SK-N-SH (cell line): ENCODE measurements around the gene ANKDD1A. TPM values are rescaled to one million over a fixed set of nuclear protein-coding genes. Genes with fewer than 3 reads are reported as not detected.

Experiments
- CTCF ChIA-PET: fragments of 300-600, 350-600 bp; formaldehyde crosslinking; extraction: SDS; loops from one replicate; lab custom pipeline; 2021; lab: Yijun Ruan, JAX
- POLR2A ChIA-PET: fragments of 350-600 bp; sonication (Branson Sonifier 250); formaldehyde crosslinking; extraction: SDS; loops from one replicate; lab custom pipeline; 2020; ENCODE audit warnings: antibody characterized with exemption, inconsistent platforms; lab: Yijun Ruan, JAX
- DNase-seq: peaks from one replicate; pipeline ENCODE4 v3.0.0; 2012
- H2AFZ ChIP-seq: fragments of 200-600 bp; sonication (generic); 2 replicates; pipeline ENCODE4 v1.8.1; 2016; ENCODE audit warnings: antibody characterized with exemption, mild to moderate bottlenecking, low read depth
- H3F3A ChIP-seq: fragments of 200-600 bp; sonication (generic); replicated peaks from 2 replicates; pipeline ENCODE3; 2016; ENCODE audit warnings: antibody characterized with exemption, mild to moderate bottlenecking; ENCODE audit not compliant: insufficient read depth
- H3K27ac ChIP-seq, 2 experiments: fragments of 200-500 bp in 1 of 2; fragments of 200-600 bp in 1 of 2; sonication (Bioruptor generic) in 1 of 2; sonication (generic), shearing (Covaris generic) in 1 of 2; 2 replicates each; pipeline versions ENCODE4 v1.5.1 to v1.6.1; 2014 to 2016; ENCODE audit warnings: low read depth in 2 of 2, inconsistent platforms in 1 of 2, low read length in 1 of 2, mild to moderate bottlenecking in 1 of 2, mixed read lengths in 1 of 2
- H3K27me3 ChIP-seq: fragments of 200-600 bp; sonication (generic), shearing (Covaris generic); 2 replicates; pipeline ENCODE4 v1.6.1; 2016; ENCODE audit warnings: mixed run types; ENCODE audit not compliant: insufficient read depth
- H3K36me3 ChIP-seq, 2 experiments: fragments of 200-500 bp in 1 of 2; fragments of 200-600 bp in 1 of 2; sonication (Bioruptor generic) in 1 of 2; sonication (generic) in 1 of 2; replicated peaks in 1 of 2; 2 replicates each; pipeline versions ENCODE3 to v1.5.1; 2014 to 2016; ENCODE audit warnings: low read length in 1 of 2, mild to moderate bottlenecking in 1 of 2; ENCODE audit not compliant: insufficient read depth in 2 of 2, control insufficient read depth in 1 of 2
- H3K4me1 ChIP-seq, 2 experiments: fragments of 200-500 bp in 1 of 2; fragments of 200-600 bp in 1 of 2; sonication (Bioruptor generic) in 1 of 2; sonication (generic), shearing (Covaris generic) in 1 of 2; 2 replicates each; pipeline versions ENCODE4 v1.5.1 to v1.6.1; 2014 to 2016; ENCODE audit warnings: low read depth in 1 of 2, low read length in 1 of 2, mixed run types in 1 of 2; ENCODE audit not compliant: insufficient read depth in 2 of 2, control insufficient read depth in 1 of 2
- H3K4me2 ChIP-seq: fragments of 200-600 bp; sonication (generic), shearing (Covaris generic); 2 replicates; pipeline ENCODE4 v1.6.1; 2017; ENCODE audit warnings: mixed run types
- H3K4me3 ChIP-seq, 2 experiments: fragments of 200-500 bp in 1 of 2; fragments of 200-600 bp in 1 of 2; sonication (Bioruptor generic) in 1 of 2; sonication (generic), shearing (Covaris generic) in 1 of 2; 2 replicates each; pipeline versions ENCODE4 v1.5.1 to v1.8.1; 2014 to 2016; ENCODE audit warnings: low read depth in 2 of 2, inconsistent platforms in 1 of 2, low read length in 1 of 2, mild to moderate bottlenecking in 1 of 2, mixed read lengths in 1 of 2, moderate library complexity in 1 of 2
- H3K79me2 ChIP-seq: fragments of 200-600 bp; sonication (generic); 2 replicates; pipeline ENCODE4 v1.8.1; 2017; ENCODE audit warnings: mild to moderate bottlenecking; ENCODE audit not compliant: insufficient read depth
- H3K9ac ChIP-seq: fragments of 200-600 bp; sonication (generic); 2 replicates; pipeline ENCODE4 v1.6.1; 2017; ENCODE audit warnings: mixed run types
- H3K9me2 ChIP-seq: fragments of 200-600 bp; sonication (generic); 2 replicates; pipeline ENCODE4 v1.6.1; 2017; ENCODE audit warnings: mixed run types
- H3K9me3 ChIP-seq: fragments of 200-600 bp; sonication (generic); 2 replicates; pipeline ENCODE4 v1.6.1; 2017; ENCODE audit warnings: mixed run types, mild to moderate bottlenecking, moderate library complexity
- H4K20me1 ChIP-seq: fragments of 200-600 bp; sonication (generic); 2 replicates; pipeline ENCODE4 v1.6.1; 2017; ENCODE audit warnings: mild to moderate bottlenecking, mixed run types; ENCODE audit not compliant: insufficient read depth
- CTCF ChIP-seq: fragments of 200-600 bp; sonication (generic); IDR thresholded peaks from 2 replicates; pipeline ENCODE4 v1.6.1; 2017; ENCODE audit warnings: antibody characterized with exemption, mild to moderate bottlenecking, moderate library complexity
- ELF1 ChIP-seq: IDR thresholded peaks from 2 replicates; pipeline ENCODE4 v1.4.0; 2012
- EP300 ChIP-seq, 2 experiments: IDR thresholded peaks; 2 replicates each; pipeline versions ENCODE4 v1.4.0 to v1.6.1; 2012; ENCODE audit warnings: borderline replicate concordance in 1 of 2, low read depth in 1 of 2, low read length in 1 of 2
- EZH2phosphoT487 ChIP-seq: fragments of 200-600 bp; sonication (generic); IDR thresholded peaks from 2 replicates; pipeline ENCODE4 v1.6.1; 2017; ENCODE audit warnings: low read depth, mixed run types, mild to moderate bottlenecking, antibody characterized with exemption, moderate library complexity, borderline replicate concordance
- FOXJ3 ChIP-seq: sonication (generic); formaldehyde crosslinking; IDR thresholded peaks from 2 replicates; pipeline ENCODE4 v1.5.1; 2020; ENCODE audit warnings: mild to moderate bottlenecking, missing genetic modification reagents
- FOXM1 ChIP-seq: IDR thresholded peaks from 2 replicates; pipeline ENCODE4 v1.4.0; 2012; ENCODE audit warnings: low read depth, mild to moderate bottlenecking
- GABPA ChIP-seq: IDR thresholded peaks from 2 replicates; pipeline ENCODE4 v1.4.0; 2012; ENCODE audit warnings: low read depth, mild to moderate bottlenecking
- JUND ChIP-seq: IDR thresholded peaks from 2 replicates; pipeline ENCODE4 v1.4.0; 2012
- MAX ChIP-seq: IDR thresholded peaks from 2 replicates; pipeline ENCODE4 v1.4.0; 2012; ENCODE audit warnings: low read depth
- MEF2A ChIP-seq: IDR thresholded peaks from 2 replicates; pipeline ENCODE4 v1.4.0; 2012; ENCODE audit warnings: low read depth, borderline replicate concordance
- MXI1 ChIP-seq: IDR thresholded peaks from 2 replicates; pipeline ENCODE4 v1.6.1; 2012; ENCODE audit warnings: mild to moderate bottlenecking, low read depth, low read length, improper control_type of control experiment
- NFIC ChIP-seq: IDR thresholded peaks from 2 replicates; pipeline ENCODE4 v1.4.0; 2012; ENCODE audit warnings: borderline replicate concordance
- NRF1 ChIP-seq: IDR thresholded peaks from 2 replicates; pipeline ENCODE4 v1.6.1; 2012; ENCODE audit warnings: low read depth, mild to moderate bottlenecking, low read length
- RAD21 ChIP-seq: IDR thresholded peaks from 2 replicates; pipeline ENCODE4 v1.6.1; 2012; ENCODE audit warnings: mild to moderate bottlenecking, low read length
- RCOR1 ChIP-seq: fragments of 150-350 bp; IDR thresholded peaks from 2 replicates; pipeline ENCODE4 v1.6.1; 2017; ENCODE audit warnings: antibody characterized with exemption, low read length
- RFX5 ChIP-seq: IDR thresholded peaks from 2 replicates; pipeline ENCODE4 v1.6.1; 2012; ENCODE audit warnings: mild to moderate bottlenecking, improper control_type of control experiment, low read length
- SMC3 ChIP-seq: IDR thresholded peaks from 2 replicates; pipeline ENCODE4 v1.6.1; 2012; ENCODE audit warnings: low read depth, low read length, improper control_type of control experiment
- USF1 ChIP-seq: IDR thresholded peaks from 2 replicates; pipeline ENCODE4 v1.4.0; 2012; ENCODE audit warnings: low read depth, borderline replicate concordance
- YY1 ChIP-seq: IDR thresholded peaks from 2 replicates; pipeline ENCODE4 v1.4.0; 2012; ENCODE audit warnings: low read depth, mild to moderate bottlenecking
- WGBS: methylation state at CpG from one replicate; pipeline ENCODE4 v1.1.6; 2017; ENCODE audit warnings: low lambda C conversion rate; 5-methylcytosine and 5-hydroxymethylcytosine counted together
- polyA plus RNA-seq, 3 experiments: library from polyadenylated mRNA; depleted of rRNA; stranded (reverse); fragments of >200 nt; gene quantifications; 2 replicates each; pipeline ENCODE4 v1.2.3, GENCODE V29; 2012

Gene ANKDD1A
- polyA plus RNA-seq, 1 of the 3 experiments (the other 2 are of a cell fraction) = 8.6 TPM

GRCh38 chr15:64907991-64908390 lies 3.7 kb upstream of the ANKDD1A start:
- no peaks in the 10 kb centered on the region for H3K9me2 ChIP-seq
- H3K79me2 ChIP-seq = no peaks in the 10 kb centered on the region
- no peak overlapping the region for H2AFZ ChIP-seq
- peaks cover 2% of the 10 kb centered on the region for H3F3A ChIP-seq
- H3K4me3 ChIP-seq = no peak overlapping the region
- H3K36me3 ChIP-seq = no peaks in the 10 kb centered on the region
- H4K20me1 ChIP-seq = no peaks in the 10 kb centered on the region
- no peak overlapping the region for H3K9ac ChIP-seq
- no peak for DNase-seq
- TF ChIP-seq CTCF = no peak
- TF ChIP-seq RCOR1 = no peak
- TF ChIP-seq RAD21 = no peak
- TF ChIP-seq JUND = no peak
- TF ChIP-seq NRF1 = no peak
- no peak for TF ChIP-seq USF1
- TF ChIP-seq ELF1 = no peak
- TF ChIP-seq FOXM1 = no peak
- no peak for TF ChIP-seq NFIC
- TF ChIP-seq FOXJ3 (CRISPR knock-in tag) = no peak
- TF ChIP-seq YY1 = no peak
- no peak for TF ChIP-seq MEF2A
- no peak for TF ChIP-seq EZH2phosphoT487
- TF ChIP-seq RFX5 = no peak
- TF ChIP-seq MAX = no peak
- TF ChIP-seq SMC3 = no peak
- TF ChIP-seq GABPA = no peak
- no peak for TF ChIP-seq MXI1
- 20% methylated on average over 1 of the region's 1 CpG for WGBS
- CTCF ChIA-PET = no interaction called here
- H3K9me3 ChIP-seq = no peaks in the 10 kb centered on the region
- peaks cover 0 to 17% of the 10 kb centered on the region in 2 experiments; a peak in 2 of 4 replicates for H3K4me1 ChIP-seq
- H3K27me3 ChIP-seq = no peaks in the 10 kb centered on the region
- no peak overlapping the region for H3K4me2 ChIP-seq
- no peak overlapping the region for H3K27ac ChIP-seq
- POLR2A ChIA-PET = no interaction called here

GRCh38 chr15:64909546-64909945 lies 2.2 kb upstream of the ANKDD1A start:
- H3K79me2 ChIP-seq = no peaks in the 10 kb centered on the region
- no peaks in the 10 kb centered on the region for H4K20me1 ChIP-seq
- 100% methylated on average over 3 of the region's 3 CpGs for WGBS
- peaks cover 0 to 23% of the 10 kb centered on the region in 2 experiments; a peak in 2 of 4 replicates for H3K4me1 ChIP-seq
- no peaks in the 10 kb centered on the region for H3K9me3 ChIP-seq
- no peak overlapping the region for H3K4me3 ChIP-seq
- H3K27ac ChIP-seq = no peak overlapping the region
- no peaks in the 10 kb centered on the region for H3K27me3 ChIP-seq
- DNase-seq = no peak
- CTCF ChIA-PET = interaction anchor here (0.8 kb wide), 1 partner anchor 181 kb away, joined by 3 read pairs; no protein-coding TSS in a partner anchor
- no peak overlapping the region for H2AFZ ChIP-seq
- no peaks in the 10 kb centered on the region for H3F3A ChIP-seq
- POLR2A ChIA-PET = interaction anchor here (0.5 kb wide), 1 partner anchor 173 kb away, joined by 3 read pairs; no protein-coding TSS in a partner anchor
- TF ChIP-seq EP300 (IDR thresholded peaks at IDR 0.05; ENCODE audit: borderline replicate concordance in 1 of 2, low read depth in 1 of 2, low read length in 1 of 2) = no peak
- TF ChIP-seq, all 33 proteins: peak for 0
- Histone ChIP-seq H3K9me2 (no peaks in the 10 kb centered on the region), H3K36me3 (no peaks in the 10 kb centered on the region), H3K4me2 (no peak overlapping the region), H3K9ac (no peak overlapping the region)
